SK-N-SH (cell line): ENCODE data around the gene TAF6.
A peak's percentile ranks its signal among the peaks of the same experiment; 100 is the strongest.

Experiments
- ELF1 ChIP-seq: IDR thresholded peaks from 2 replicates; pipeline ENCODE4 v1.4.0; 2012
- GABPA ChIP-seq: IDR thresholded peaks from 2 replicates; pipeline ENCODE4 v1.4.0; 2012; ENCODE audit warnings: low read depth, mild to moderate bottlenecking
- JUND ChIP-seq: IDR thresholded peaks from 2 replicates; pipeline ENCODE4 v1.4.0; 2012
- POLR2AphosphoS5 ChIP-seq: IDR thresholded peaks from 2 replicates; pipeline ENCODE4 v1.6.1; 2012; ENCODE audit warnings: low read depth, low read length
- RCOR1 ChIP-seq: fragments of 150-350 bp; IDR thresholded peaks from 2 replicates; pipeline ENCODE4 v1.6.1; 2017; ENCODE audit warnings: antibody characterized with exemption, low read length
- RFX5 ChIP-seq: IDR thresholded peaks from 2 replicates; pipeline ENCODE4 v1.6.1; 2012; ENCODE audit warnings: mild to moderate bottlenecking, improper control_type of control experiment, low read length
- RXRA ChIP-seq: IDR thresholded peaks from 2 replicates; pipeline ENCODE4 v1.4.0; 2012; ENCODE audit warnings: low read depth, mild to moderate bottlenecking, borderline replicate concordance
- SIN3A ChIP-seq: IDR thresholded peaks from 2 replicates; pipeline ENCODE4 v1.6.1; 2012; ENCODE audit warnings: low read depth, mild to moderate bottlenecking, low read length, moderate library complexity, borderline replicate concordance
- SMC3 ChIP-seq: IDR thresholded peaks from 2 replicates; pipeline ENCODE4 v1.6.1; 2012; ENCODE audit warnings: low read depth, low read length, improper control_type of control experiment
- TF ChIP-seq, protein P1 (sequence below): fragments of 200-600 bp; sonication (generic); IDR thresholded peaks from 2 replicates; pipeline ENCODE4 v1.6.1; 2017; ENCODE audit warnings: antibody characterized with exemption, mild to moderate bottlenecking, moderate library complexity
- TF ChIP-seq, protein P2 (sequence below): IDR thresholded peaks from 2 replicates; pipeline ENCODE4 v1.4.0; 2012; ENCODE audit warnings: low read depth, borderline replicate concordance

DNA sequence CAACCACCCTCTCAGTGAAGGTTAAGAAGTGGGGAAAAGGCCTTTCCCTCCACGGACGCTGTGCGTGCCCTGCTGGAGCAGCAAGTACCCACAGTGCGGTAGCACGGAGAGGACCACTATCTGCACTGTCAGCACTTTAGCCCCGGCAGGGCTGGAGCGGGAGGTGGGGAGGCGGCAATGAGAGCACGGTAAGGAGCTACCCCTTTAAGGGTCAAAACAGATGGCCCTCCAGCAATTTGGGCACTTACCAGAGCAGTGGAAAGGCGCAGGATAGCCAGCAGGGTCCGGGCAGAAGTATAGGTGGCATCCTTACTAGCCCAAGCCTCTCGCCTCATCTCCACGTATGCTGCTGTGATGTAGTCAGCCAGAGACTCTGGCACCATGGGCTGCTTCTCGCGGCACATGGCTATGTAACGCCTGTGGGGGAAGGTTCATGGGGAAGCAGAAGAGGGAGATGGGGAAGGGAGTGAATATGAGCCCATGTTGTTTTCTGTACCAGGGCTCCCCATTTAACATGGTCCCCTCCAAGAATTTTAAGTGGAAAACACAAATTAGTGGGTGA lies 25.2 kb downstream of the TAF6 start:
- no peak for TF ChIP-seq SMC3
- TF ChIP-seq, protein P1, sequence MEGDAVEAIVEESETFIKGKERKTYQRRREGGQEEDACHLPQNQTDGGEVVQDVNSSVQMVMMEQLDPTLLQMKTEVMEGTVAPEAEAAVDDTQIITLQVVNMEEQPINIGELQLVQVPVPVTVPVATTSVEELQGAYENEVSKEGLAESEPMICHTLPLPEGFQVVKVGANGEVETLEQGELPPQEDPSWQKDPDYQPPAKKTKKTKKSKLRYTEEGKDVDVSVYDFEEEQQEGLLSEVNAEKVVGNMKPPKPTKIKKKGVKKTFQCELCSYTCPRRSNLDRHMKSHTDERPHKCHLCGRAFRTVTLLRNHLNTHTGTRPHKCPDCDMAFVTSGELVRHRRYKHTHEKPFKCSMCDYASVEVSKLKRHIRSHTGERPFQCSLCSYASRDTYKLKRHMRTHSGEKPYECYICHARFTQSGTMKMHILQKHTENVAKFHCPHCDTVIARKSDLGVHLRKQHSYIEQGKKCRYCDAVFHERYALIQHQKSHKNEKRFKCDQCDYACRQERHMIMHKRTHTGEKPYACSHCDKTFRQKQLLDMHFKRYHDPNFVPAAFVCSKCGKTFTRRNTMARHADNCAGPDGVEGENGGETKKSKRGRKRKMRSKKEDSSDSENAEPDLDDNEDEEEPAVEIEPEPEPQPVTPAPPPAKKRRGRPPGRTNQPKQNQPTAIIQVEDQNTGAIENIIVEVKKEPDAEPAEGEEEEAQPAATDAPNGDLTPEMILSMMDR, result no peak
- no peak for TF ChIP-seq RCOR1
- no peak for TF ChIP-seq RFX5
- no peak for TF ChIP-seq JUND
- peak; percentile 45; the same call in 1 of the 2 replicates for TF ChIP-seq POLR2AphosphoS5
- TF ChIP-seq GABPA, result no peak
- 0 out of 2 replicates have a peak, but pooled peaks have one; percentile 7 for TF ChIP-seq SIN3A
- TF ChIP-seq, protein P2, sequence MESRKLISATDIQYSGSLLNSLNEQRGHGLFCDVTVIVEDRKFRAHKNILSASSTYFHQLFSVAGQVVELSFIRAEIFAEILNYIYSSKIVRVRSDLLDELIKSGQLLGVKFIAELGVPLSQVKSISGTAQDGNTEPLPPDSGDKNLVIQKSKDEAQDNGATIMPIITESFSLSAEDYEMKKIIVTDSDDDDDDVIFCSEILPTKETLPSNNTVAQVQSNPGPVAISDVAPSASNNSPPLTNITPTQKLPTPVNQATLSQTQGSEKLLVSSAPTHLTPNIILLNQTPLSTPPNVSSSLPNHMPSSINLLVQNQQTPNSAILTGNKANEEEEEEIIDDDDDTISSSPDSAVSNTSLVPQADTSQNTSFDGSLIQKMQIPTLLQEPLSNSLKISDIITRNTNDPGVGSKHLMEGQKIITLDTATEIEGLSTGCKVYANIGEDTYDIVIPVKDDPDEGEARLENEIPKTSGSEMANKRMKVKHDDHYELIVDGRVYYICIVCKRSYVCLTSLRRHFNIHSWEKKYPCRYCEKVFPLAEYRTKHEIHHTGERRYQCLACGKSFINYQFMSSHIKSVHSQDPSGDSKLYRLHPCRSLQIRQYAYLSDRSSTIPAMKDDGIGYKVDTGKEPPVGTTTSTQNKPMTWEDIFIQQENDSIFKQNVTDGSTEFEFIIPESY, result peak; percentile 1; the same call in 1 of the 2 replicates
- no peak for TF ChIP-seq ELF1
- no peak for TF ChIP-seq RXRA
